HG03280 (cell line): ENCODE results near the gene PPP1R13L.
"Not testable (repeated sequence)": the region's sequence is repeated elsewhere in the genome, so short reads cannot be mapped to it uniquely, and the experiment has no call there.

ENCODE experiments used
- ATAC-seq: cut with Tn5 transposase; IDR thresholded peaks from one replicate; pipeline ENCODE4 v1.9.1; 2021; ENCODE audit warnings: mild to moderate bottlenecking, moderate library complexity; ENCODE audit not compliant: unreplicated experiment

The PPP1R13L gene

GRCh38 chr19:45349126-45349415 is 55.8 kb downstream of the PPP1R13L start:
- ATAC-seq, result no peak

GRCh38 chr19:45348367-45349125 is 56.3 kb downstream of the PPP1R13L start:
- ATAC-seq, result no peak

GRCh38 chr19:45347570-45348366 is 57.1 kb downstream of the PPP1R13L start:
- no peak for ATAC-seq

GRCh38 chr19:45346449-45346848 is 58.4 kb downstream of the PPP1R13L start:
- ATAC-seq, result no peak

GRCh38 chr19:45345506-45345860 is 59.4 kb downstream of the PPP1R13L start:
- ATAC-seq, result no peak

- ATAC-seq, result no peak
Observed at GRCh38 chr19:45344621-45345505, 60.0 kb downstream of the PPP1R13L start.

GRCh38 chr19:45342911-45343310 is 62.0 kb downstream of the PPP1R13L start:
- no peak for ATAC-seq

GRCh38 chr19:45340899-45341453 is 63.9 kb downstream of the PPP1R13L start:
- ATAC-seq, result no peak

- ATAC-seq, result no peak
Observed at GRCh38 chr19:45340232-45340898, 64.5 kb downstream of the PPP1R13L start, which contains the start of gene KLC3. KLC3 (plus strand) TSS chr19:45340750; CDS start chr19:45345542, 4,792 bp downstream.

GRCh38 chr19:45339629-45340028 is 65.2 kb downstream of the PPP1R13L start:
- ATAC-seq, result no peak

GRCh38 chr19:45336696-45337251 is 68.1 kb downstream of the PPP1R13L start:
- no peak for ATAC-seq

- ATAC-seq, result not testable (repeated sequence)
Observed at GRCh38 chr19:45334881-45335280, 70.0 kb downstream of the PPP1R13L start.

- no peak for ATAC-seq
Observed at GRCh38 chr19:45333609-45334303, 71.1 kb downstream of the PPP1R13L start.

GRCh38 chr19:45331411-45331810 is 73.5 kb downstream of the PPP1R13L start:
- ATAC-seq, result no peak
